ENCODE data around the gene PM20D2. TPM values are rescaled to one million over a fixed set of nuclear protein-coding genes. Genes with fewer than 3 reads are reported as not detected.

PM20D2 gene
- 10 to 100 TPM; 11.8 to 17.1 (median 13.0) TPM for total RNA-seq
- 4.8 TPM for polyA plus RNA-seq
- long read RNA-seq, donor 1, full-length matches to known transcripts: 5 of 22 reads
- long read RNA-seq, donor 1, partial matches to known transcripts: 14 of 22 reads
- long read RNA-seq, donor 1, other reads (novel, unspliced or antisense): 3 of 22 reads
- long read RNA-seq, donor 2, full-length matches to known transcripts: 1 of 7 reads
- long read RNA-seq, donor 2, partial matches to known transcripts: 1 of 7 reads
- long read RNA-seq, donor 2, other reads (novel, unspliced or antisense): 5 of 7 reads
- long read RNA-seq, donor 3, full-length matches to known transcripts: 7 of 24 reads
- long read RNA-seq, donor 3, partial matches to known transcripts: 5 of 24 reads
- long read RNA-seq, donor 3, other reads (novel, unspliced or antisense): 12 of 24 reads
- long read RNA-seq, donor 4, full-length matches to known transcripts: 2 of 10 reads
- long read RNA-seq, donor 4, partial matches to known transcripts: 6 of 10 reads
- long read RNA-seq, donor 4, other reads (novel, unspliced or antisense): 2 of 10 reads

- Histone ChIP-seq H3K4me1 (ENCODE audit: control insufficient read depth, insufficient read depth, low read length) (no peaks in the 10 kb centered on the region), H3K27me3 (ENCODE audit: control insufficient read depth, insufficient read depth) (no peaks in the 10 kb centered on the region), H3K9me3 (ENCODE audit: control insufficient read depth, low read length) (no peaks in the 10 kb centered on the region), H3K4me3 (ENCODE audit: low read length) (peak within 1 kb of the TSS; percentile 67), H3K27ac (ENCODE audit: low read length) (peak within 1 kb of the TSS; percentile 21)
- WGBS: under 1% methylated on average over 102 of the region's 102 CpGs
- intact Hi-C loops (cut with DNase I): no loop called here
- DNase-seq (peak; percentile 72 to 87 (median 83)), ATAC-seq (peak; percentile 97 to 98)
These were observed at the start of gene PM20D2 for GRCh38 chr6:89145956-89146717. Gene PM20D2 (plus strand): TSS chr6:89146055. CDS start chr6:89146145, 90 bp downstream.

GRCh38 chr6:89098461-89098860 lies 47.4 kb upstream of the PM20D2 start:
- intact Hi-C loops (cut with DNase I): no loop called here
- Histone ChIP-seq H3K4me1 (ENCODE audit: control insufficient read depth, insufficient read depth, low read length) (no peaks in the 10 kb centered on the region), H3K27me3 (ENCODE audit: control insufficient read depth, insufficient read depth) (no peaks in the 10 kb centered on the region), H3K4me3 (ENCODE audit: low read length) (no peak overlapping the region), H3K9me3 (ENCODE audit: control insufficient read depth, low read length) (no peaks in the 10 kb centered on the region), H3K27ac (ENCODE audit: low read length) (no peak overlapping the region)
- no peak for DNase-seq
- ATAC-seq: no peak
- WGBS: 94% methylated on average over 8 of the region's 8 CpGs

GRCh38 chr6:89100114-89100513 lies 45.7 kb upstream of the PM20D2 start:
- Histone ChIP-seq H3K27ac (ENCODE audit: low read length) (no peak overlapping the region), H3K4me1 (ENCODE audit: control insufficient read depth, insufficient read depth, low read length) (no peaks in the 10 kb centered on the region), H3K9me3 (ENCODE audit: control insufficient read depth, low read length) (no peaks in the 10 kb centered on the region), H3K27me3 (ENCODE audit: control insufficient read depth, insufficient read depth) (no peaks in the 10 kb centered on the region), H3K4me3 (ENCODE audit: low read length) (no peak overlapping the region)
- WGBS: 88% methylated on average over 2 of the region's 2 CpGs
- DNase-seq (no peak), ATAC-seq (peak in 1 of 2 donors; percentile 39)
- intact Hi-C loops (cut with DNase I): no loop called here

- no peaks in the 10 kb centered on the region for H3K9me3 ChIP-seq (ENCODE audit: control insufficient read depth, low read length)
- ATAC-seq (no peak), DNase-seq (no peak)
- H3K4me1 ChIP-seq (ENCODE audit: control insufficient read depth, insufficient read depth, low read length): no peaks in the 10 kb centered on the region
- H3K4me3 ChIP-seq (ENCODE audit: low read length): no peak overlapping the region
- no peaks in the 10 kb centered on the region for H3K27me3 ChIP-seq (ENCODE audit: control insufficient read depth, insufficient read depth)
- WGBS: 94% methylated on average over 3 of the region's 3 CpGs
- no peak overlapping the region for H3K27ac ChIP-seq (ENCODE audit: low read length)
- intact Hi-C loops (cut with DNase I): loop anchor here in 2 of 4 donors (10.0 kb wide), 1 partner anchor 125 kb away; no protein-coding TSS in a partner anchor
These were observed 35.6 kb upstream of the PM20D2 start for GRCh38 chr6:89110284-89110683.

- H3K27me3 ChIP-seq (ENCODE audit: control insufficient read depth, insufficient read depth): no peaks in the 10 kb centered on the region
- no peak for ATAC-seq
- WGBS: 95% methylated on average over 9 of the region's 9 CpGs
- H3K4me3 ChIP-seq (ENCODE audit: low read length): no peak overlapping the region
- no peaks in the 10 kb centered on the region for H3K4me1 ChIP-seq (ENCODE audit: control insufficient read depth, insufficient read depth, low read length)
- H3K9me3 ChIP-seq (ENCODE audit: control insufficient read depth, low read length): no peaks in the 10 kb centered on the region
- no peak for DNase-seq
- H3K27ac ChIP-seq (ENCODE audit: low read length): no peak overlapping the region
- intact Hi-C loops (cut with DNase I): loop anchor here in 2 of 4 donors (10.0 kb wide), 1 partner anchor 127 kb away; no protein-coding TSS in a partner anchor
These were observed 33.9 kb upstream of the PM20D2 start for GRCh38 chr6:89111933-89112332.

GRCh38 chr6:89116702-89117101 lies 29.2 kb upstream of the PM20D2 start:
- Histone ChIP-seq H3K27ac (ENCODE audit: low read length) (no peak overlapping the region), H3K4me1 (ENCODE audit: control insufficient read depth, insufficient read depth, low read length) (no peaks in the 10 kb centered on the region), H3K9me3 (ENCODE audit: control insufficient read depth, low read length) (no peaks in the 10 kb centered on the region), H3K4me3 (ENCODE audit: low read length) (peak overlapping the region; percentile 85), H3K27me3 (ENCODE audit: control insufficient read depth, insufficient read depth) (no peaks in the 10 kb centered on the region)
- DNase-seq: no peak
- intact Hi-C loops (cut with DNase I): loop anchor here in 2 of 4 donors (10.0 kb wide), 1 partner anchor 132 kb away; no protein-coding TSS in a partner anchor
- no peak for ATAC-seq
- 72% methylated on average over 6 of the region's 6 CpGs for WGBS

- H3K9me3 ChIP-seq (ENCODE audit: control insufficient read depth, low read length): no peaks in the 10 kb centered on the region
- ATAC-seq: peak; percentile 87 to 92
- intact Hi-C loops (cut with DNase I): loop anchor here in 2 of 4 donors (10.0 kb wide), 1 partner anchor 133 kb away; no protein-coding TSS in a partner anchor
- peak within 1 kb of the TSS; percentile 85 for H3K4me3 ChIP-seq (ENCODE audit: low read length)
- H3K27me3 ChIP-seq (ENCODE audit: control insufficient read depth, insufficient read depth): no peaks in the 10 kb centered on the region
- DNase-seq: peak; percentile 61 to 73 (median 73)
- no peak within 1 kb of the TSS for H3K27ac ChIP-seq (ENCODE audit: low read length)
- no peaks in the 10 kb centered on the region for H3K4me1 ChIP-seq (ENCODE audit: control insufficient read depth, insufficient read depth, low read length)
- under 1% methylated on average over 106 of the region's 106 CpGs for WGBS
These were observed 28.4 kb upstream of the PM20D2 start, which contains the start of gene SRSF12 for GRCh38 chr6:89117211-89118108. Gene SRSF12 (minus strand): TSS chr6:89118071. CDS start chr6:89117887, 184 bp downstream.

- Histone ChIP-seq H3K4me1 (ENCODE audit: control insufficient read depth, insufficient read depth, low read length) (no peaks in the 10 kb centered on the region), H3K4me3 (ENCODE audit: low read length) (no peak overlapping the region), H3K27me3 (ENCODE audit: control insufficient read depth, insufficient read depth) (no peaks in the 10 kb centered on the region), H3K9me3 (ENCODE audit: control insufficient read depth, low read length) (no peaks in the 10 kb centered on the region), H3K27ac (ENCODE audit: low read length) (no peak overlapping the region)
- peak in 1 of 3 donors; percentile 23 for DNase-seq
- 77% methylated on average over 8 of the region's 8 CpGs for WGBS
- intact Hi-C loops (cut with DNase I): loop anchor here in 2 of 4 donors (10.0 kb wide), 1 partner anchor 134 kb away; no protein-coding TSS in a partner anchor
- ATAC-seq: no peak
These were observed 26.9 kb upstream of the PM20D2 start for GRCh38 chr6:89118931-89119330.

GRCh38 chr6:89120371-89120770 lies 25.5 kb upstream of the PM20D2 start:
- H3K27me3 ChIP-seq (ENCODE audit: control insufficient read depth, insufficient read depth): no peaks in the 10 kb centered on the region
- H3K4me1 ChIP-seq (ENCODE audit: control insufficient read depth, insufficient read depth, low read length): no peaks in the 10 kb centered on the region
- WGBS: 93% methylated on average over 4 of the region's 4 CpGs
- H3K9me3 ChIP-seq (ENCODE audit: control insufficient read depth, low read length): no peaks in the 10 kb centered on the region
- DNase-seq: no peak
- H3K4me3 ChIP-seq (ENCODE audit: low read length): no peak overlapping the region
- intact Hi-C loops (cut with DNase I): loop anchor here in 1 of 4 donors (10.0 kb wide), 1 partner anchor 124 kb away; no protein-coding TSS in a partner anchor
- no peak overlapping the region for H3K27ac ChIP-seq (ENCODE audit: low read length)
- ATAC-seq: no peak

GRCh38 chr6:89121934-89122333 lies 23.9 kb upstream of the PM20D2 start:
- DNase-seq: no peak
- Histone ChIP-seq H3K27me3 (ENCODE audit: control insufficient read depth, insufficient read depth) (no peaks in the 10 kb centered on the region), H3K4me3 (ENCODE audit: low read length) (no peak overlapping the region), H3K4me1 (ENCODE audit: control insufficient read depth, insufficient read depth, low read length) (no peaks in the 10 kb centered on the region), H3K27ac (ENCODE audit: low read length) (no peak overlapping the region), H3K9me3 (ENCODE audit: control insufficient read depth, low read length) (no peaks in the 10 kb centered on the region)
- 85% methylated on average over 1 of the region's 1 CpG for WGBS
- intact Hi-C loops (cut with DNase I): loop anchor here in 2 of 4 donors (2.0 to 10.0 kb wide), 2 partner anchors 115 to 123 kb away; no protein-coding TSS in a partner anchor
- no peak for ATAC-seq

All from right cardiac atrium (tissue), 5 donors.